GM19328 (cell line): ENCODE results near the gene FITM2.
"Not testable (repeated sequence)": the region's sequence is repeated elsewhere in the genome, so short reads cannot be mapped to it uniquely, and the experiment has no call there.

Experiments used
- ATAC-seq: cut with Tn5 transposase; IDR thresholded peaks from one replicate; pipeline ENCODE4 v1.9.1; 2021; ENCODE audit warnings: mild to moderate bottlenecking, moderate library complexity; ENCODE audit not compliant: unreplicated experiment

FITM2 gene

GRCh38 chr20:44310664-44311639 lies at the start of gene FITM2:
Gene FITM2, minus strand, starts transcription at chr20:44311202. Its CDS starts 54 bp downstream, at chr20:44311148.
- ATAC-seq: peak; percentile 90

DNA sequence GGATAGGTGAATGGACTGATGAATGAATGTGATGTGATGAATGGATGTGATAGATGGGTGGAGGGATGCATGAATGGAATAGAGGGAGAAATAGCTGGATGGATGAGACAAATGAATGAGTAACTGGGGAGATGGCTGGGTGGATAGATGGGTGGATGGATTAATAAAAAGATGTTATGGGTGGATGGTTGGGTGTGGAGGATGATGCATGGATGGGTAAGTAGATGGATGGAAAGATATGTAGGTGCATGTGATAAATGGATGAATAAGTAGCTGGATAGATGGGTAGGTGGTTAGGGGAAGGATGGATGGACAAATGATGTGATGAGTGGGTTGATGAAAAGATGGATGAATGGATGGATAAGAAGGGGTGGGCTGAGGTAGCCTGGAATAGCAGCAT lies 49.2 kb upstream of the FITM2 start:
- no peak for ATAC-seq

- no peak for ATAC-seq
Observed at GRCh38 chr20:44358776-44359175, 47.8 kb upstream of the FITM2 start.

- ATAC-seq: no peak
Observed at GRCh38 chr20:44357555-44358125, 46.6 kb upstream of the FITM2 start.

GRCh38 chr20:44357020-44357419 lies 46.0 kb upstream of the FITM2 start:
- no peak for ATAC-seq

- no peak for ATAC-seq
Observed at GRCh38 chr20:44356353-44356723, 45.3 kb upstream of the FITM2 start.

DNA sequence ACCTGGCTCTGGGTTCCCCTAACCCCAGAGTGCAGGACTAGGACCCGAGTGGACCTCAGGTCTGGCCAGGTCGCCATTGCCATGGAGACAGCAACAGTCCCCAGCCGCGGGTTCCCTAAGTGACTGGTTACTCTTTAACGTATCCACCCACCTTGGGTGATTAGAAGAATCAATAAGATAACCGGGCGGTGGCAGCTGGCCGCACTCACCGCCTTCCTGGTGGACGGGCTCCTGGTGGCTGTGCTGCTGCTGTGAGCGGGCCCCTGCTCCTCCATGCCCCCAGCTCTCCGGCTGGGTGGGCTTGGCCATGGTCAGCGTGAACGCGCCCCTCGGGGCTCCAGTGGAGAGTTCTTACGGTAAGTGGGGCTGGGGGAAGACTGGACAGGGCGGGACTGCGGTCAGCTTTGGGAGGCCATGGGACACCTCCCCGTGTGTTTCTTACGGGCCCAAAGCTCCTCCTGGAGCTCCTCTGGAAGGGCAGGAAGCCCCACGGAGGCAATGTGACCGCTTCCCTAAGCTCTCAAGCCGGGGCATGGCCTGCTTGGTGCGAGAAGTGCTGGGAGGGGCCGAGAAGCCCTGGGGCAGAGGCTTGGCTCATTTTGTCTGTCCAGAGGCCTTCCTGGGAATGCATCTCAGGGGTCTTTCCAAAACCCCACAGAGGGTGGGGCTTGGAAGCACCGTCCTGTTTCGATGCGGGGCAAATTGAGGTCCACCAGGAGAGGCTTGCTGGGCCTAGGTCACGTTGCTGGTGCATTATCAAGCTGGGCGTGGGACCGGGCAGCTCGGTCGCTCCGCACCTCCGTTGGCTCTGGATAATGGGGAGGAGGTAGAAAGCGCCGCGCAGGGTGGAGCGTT lies 44.7 kb upstream of the FITM2 start, which contains the start of gene HNF4A:
HNF4A (plus strand) TSS at position 202 of the 855 bp plus-strand sequence; CDS start at position 308, 106 bp downstream.
- ATAC-seq: no peak

DNA sequence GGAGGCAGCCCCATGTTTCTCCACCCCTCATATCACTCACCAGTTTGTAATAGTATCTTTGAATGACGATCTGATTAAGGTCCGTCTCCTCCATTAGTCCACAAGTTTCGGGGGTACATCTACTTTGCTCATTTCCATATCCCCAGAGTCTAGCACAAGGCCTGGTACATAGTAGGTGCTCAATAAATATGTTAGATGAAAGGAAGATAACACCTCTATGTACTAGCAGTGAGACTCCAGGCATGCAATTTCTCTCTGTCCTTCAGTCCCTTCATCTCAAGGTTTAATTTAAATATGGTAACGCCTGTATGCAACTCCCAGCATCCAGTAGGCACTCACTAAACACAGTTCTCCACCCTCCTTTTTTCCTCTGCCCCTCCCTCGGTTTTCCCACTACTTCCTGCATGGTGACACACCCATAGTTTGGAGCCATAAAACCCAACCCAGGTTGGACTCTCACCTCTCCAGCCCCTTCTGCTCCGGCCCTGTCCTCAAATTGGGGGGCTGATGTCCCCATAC lies 44.0 kb upstream of the FITM2 start:
- ATAC-seq: no peak

- no peak for ATAC-seq
Observed at GRCh38 chr20:44350567-44350966, 39.6 kb upstream of the FITM2 start.

DNA sequence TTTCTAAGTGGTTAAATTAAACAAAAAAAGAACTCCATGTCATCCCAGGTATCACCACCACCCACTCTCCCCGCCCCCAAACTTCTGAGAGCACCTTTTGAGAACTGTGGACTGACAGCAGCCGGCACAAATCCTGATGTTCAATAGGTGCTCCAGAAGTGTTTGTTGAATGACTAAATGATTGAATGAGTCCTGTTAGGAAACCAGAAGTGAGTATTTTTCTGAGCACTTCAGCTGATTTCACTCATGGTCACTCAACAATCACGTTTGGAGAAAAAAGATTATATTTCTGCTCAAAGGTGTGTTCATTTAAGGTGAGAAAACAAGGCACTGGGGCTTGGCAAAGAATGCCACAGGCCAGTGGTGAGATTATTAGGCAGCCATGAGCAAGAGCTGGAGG lies 38.3 kb upstream of the FITM2 start:
- ATAC-seq: no peak

GRCh38 chr20:44348168-44348659 lies 37.2 kb upstream of the FITM2 start:
- ATAC-seq: no peak

DNA sequence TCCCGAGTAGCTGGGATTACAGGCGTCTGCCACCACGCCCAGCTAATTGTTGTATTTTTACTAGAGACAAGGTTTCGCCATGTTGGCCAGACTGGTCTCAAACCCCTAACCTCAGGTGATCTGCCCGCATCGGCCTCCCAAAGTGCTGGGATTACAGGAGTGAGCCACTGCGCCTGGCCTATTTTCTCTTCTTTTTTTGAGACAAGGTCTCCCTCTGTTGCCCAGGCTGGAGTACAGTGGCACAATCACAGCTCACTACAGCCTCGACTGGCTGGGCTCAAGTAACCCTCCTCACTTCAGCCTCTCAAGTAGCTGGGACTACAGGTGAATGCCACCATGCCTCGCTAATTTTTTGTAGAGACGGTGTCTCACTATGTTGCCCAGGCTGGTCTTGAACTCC lies 34.9 kb upstream of the FITM2 start:
- ATAC-seq: not testable (repeated sequence)

- ATAC-seq: no peak
Observed at GRCh38 chr20:44345147-44345546, 34.1 kb upstream of the FITM2 start.

GRCh38 chr20:44344723-44345122 lies 33.7 kb upstream of the FITM2 start:
- ATAC-seq: no peak

DNA sequence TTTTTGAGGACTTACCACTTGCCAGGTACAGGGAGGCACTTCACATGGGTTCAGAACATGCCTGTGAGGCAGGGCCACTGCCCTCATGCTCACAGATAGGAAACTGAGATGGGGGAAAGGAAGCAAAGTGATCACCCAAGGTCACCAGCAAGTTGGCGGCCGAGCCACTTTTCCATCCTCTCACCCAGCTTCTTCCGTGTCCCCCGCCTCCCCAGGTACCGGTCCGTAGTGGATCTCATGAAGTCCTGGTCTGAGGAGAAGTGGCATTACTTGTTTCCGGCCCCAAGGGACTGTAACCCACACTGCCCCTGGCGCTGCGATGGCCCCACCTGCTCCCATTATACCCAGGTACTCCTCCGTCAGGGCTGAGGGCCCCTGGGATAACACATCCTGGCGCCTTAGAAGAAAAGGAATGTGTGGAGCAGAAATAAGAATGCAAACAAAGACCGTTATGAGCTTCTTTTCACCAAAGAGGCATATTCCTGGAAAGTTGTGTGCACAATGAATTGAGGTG lies 32.2 kb upstream of the FITM2 start:
- no peak for ATAC-seq

DNA sequence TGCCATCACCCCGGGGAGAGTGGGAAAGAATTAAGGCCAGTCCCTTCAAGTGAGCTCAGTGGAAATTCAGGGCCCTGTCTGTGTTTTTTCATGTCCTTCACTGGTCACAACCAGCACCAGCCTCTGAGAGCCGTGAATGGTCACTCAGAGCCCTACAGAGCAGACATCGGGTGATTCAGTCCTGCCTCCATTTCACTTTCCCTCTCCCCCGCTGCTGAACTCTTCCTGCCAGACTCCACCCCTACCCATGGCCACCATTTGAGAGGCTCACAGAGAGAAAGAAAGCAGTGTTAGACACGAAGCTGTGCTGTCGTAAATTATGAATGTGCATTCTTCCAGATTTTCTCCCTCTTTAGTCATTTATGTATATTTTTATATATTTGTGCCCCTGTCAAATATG lies 31.2 kb upstream of the FITM2 start:
- no peak for ATAC-seq

GRCh38 chr20:44336725-44337380 lies 25.9 kb upstream of the FITM2 start, which contains the start of gene R3HDML:
Gene R3HDML, plus strand, starts transcription at chr20:44337043. Its CDS starts 115 bp downstream, at chr20:44337158.
- no peak for ATAC-seq

DNA sequence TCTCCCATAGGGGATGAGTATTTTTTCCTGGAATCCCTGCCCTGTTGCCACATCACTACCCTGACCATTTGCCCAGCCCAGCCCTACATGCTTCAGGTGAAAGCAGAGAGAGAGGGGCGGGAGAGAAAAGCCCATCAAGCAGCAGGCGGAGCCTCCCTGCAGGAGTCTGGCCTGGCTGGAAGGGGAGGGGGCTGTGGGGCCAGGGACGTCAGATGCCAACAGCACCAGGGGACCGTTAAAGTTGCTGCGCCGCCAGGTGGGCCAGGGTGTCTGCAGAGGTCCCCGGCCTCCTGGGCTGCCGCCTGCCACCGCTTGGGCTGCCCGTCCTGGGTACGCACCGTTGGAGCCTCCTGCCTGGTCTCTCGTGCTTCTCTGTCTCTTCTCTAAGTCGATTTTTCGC lies 25.1 kb upstream of the FITM2 start:
- ATAC-seq: no peak

DNA sequence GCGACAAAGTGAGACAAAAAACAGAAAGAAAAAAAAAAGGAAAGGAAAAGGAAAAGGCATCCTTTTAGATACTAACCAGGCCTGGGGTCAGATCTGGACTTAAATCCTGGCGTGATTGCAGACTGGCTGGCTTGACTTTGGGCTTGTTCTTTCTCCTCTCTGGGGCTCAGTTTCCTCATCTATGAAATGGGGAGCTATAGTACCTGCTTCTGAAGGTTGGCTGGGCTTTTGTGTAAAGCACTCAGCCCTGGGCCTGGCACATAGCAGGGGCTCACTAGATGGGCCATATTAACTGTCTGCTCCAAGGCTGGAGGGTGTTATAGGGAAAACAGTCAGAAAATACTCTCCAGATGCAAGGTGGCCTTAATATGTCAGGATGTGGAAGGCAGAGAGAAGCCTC lies 24.7 kb upstream of the FITM2 start:
- ATAC-seq: no peak

DNA sequence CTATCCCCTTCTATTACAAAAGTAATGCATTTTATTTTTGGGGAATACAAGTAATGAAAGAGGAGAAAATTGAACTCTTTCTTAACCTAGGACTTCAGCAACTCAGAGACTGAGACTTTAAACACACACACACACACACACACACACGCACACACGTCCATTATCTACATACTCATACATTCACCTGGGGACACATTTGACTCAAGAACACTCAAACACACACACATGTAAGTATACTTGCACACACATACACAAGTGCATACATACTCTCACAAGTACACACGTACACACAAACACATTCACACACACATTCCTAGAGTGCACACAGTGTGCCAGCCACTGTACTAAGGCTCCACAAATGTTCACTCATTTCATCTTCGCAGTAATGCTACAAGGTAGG lies 23.7 kb upstream of the FITM2 start:
- ATAC-seq: no peak
